Upper lobe of left lung (tissue), 4 donors: ENCODE measurements around the gene MAPK8.

Source experiments
- EP300 ChIP-seq, 4 donors: sonication (generic); formaldehyde crosslinking; IDR thresholded peaks; one replicate each; pipeline ENCODE4 v1.5.1; 2017; ENCODE audit warnings: antibody characterized with exemption in 4 of 4, control low read depth in 2 of 4
- POLR2A ChIP-seq, 4 donors: fragments of 450-650 bp; IDR thresholded peaks; one replicate each; pipeline ENCODE4 v1.5.1; 2016 to 2017; ENCODE audit warnings: antibody characterized with exemption in 4 of 4, mild to moderate bottlenecking in 2 of 4
- POLR2AphosphoS5 ChIP-seq, 2 donors: sonication (generic); formaldehyde crosslinking; IDR thresholded peaks; one replicate each; pipeline ENCODE4 v1.5.1; 2017; ENCODE audit warnings: antibody characterized with exemption in 2 of 2
- TF ChIP-seq, protein P1 (sequence below), 6 experiments: fragments of 450-650 bp in 4 of 6; fragments of 200-600 bp in 2 of 6; sonication (generic) in 2 of 6; IDR thresholded peaks; one replicate each; pipeline ENCODE4 v1.5.1; 2016 to 2019; ENCODE audit warnings: antibody characterized with exemption in 6 of 6

DNA sequence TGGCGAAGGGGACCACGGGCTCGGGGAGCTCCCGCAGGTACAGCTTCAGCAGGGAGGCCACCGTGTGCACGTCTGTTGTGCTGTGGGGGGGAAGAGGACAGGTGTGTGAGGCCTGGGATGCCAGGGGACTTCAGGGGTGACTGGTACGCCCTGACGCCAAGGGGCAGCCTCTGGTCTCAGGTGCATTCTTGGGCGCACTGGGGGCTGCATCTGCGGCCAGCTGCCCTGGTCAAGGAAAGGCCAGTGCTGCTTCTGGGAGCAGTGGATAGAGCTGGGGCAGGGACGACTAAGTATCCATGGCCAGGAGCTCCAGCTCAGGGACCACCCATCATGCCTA is 148.5 kb downstream of the MAPK8 start:
- TF ChIP-seq, protein P1, sequence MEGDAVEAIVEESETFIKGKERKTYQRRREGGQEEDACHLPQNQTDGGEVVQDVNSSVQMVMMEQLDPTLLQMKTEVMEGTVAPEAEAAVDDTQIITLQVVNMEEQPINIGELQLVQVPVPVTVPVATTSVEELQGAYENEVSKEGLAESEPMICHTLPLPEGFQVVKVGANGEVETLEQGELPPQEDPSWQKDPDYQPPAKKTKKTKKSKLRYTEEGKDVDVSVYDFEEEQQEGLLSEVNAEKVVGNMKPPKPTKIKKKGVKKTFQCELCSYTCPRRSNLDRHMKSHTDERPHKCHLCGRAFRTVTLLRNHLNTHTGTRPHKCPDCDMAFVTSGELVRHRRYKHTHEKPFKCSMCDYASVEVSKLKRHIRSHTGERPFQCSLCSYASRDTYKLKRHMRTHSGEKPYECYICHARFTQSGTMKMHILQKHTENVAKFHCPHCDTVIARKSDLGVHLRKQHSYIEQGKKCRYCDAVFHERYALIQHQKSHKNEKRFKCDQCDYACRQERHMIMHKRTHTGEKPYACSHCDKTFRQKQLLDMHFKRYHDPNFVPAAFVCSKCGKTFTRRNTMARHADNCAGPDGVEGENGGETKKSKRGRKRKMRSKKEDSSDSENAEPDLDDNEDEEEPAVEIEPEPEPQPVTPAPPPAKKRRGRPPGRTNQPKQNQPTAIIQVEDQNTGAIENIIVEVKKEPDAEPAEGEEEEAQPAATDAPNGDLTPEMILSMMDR (IDR thresholded peaks at IDR 0.05) = no peak
- TF ChIP-seq POLR2AphosphoS5 (IDR thresholded peaks at IDR 0.05) (no peak), POLR2A (IDR thresholded peaks at IDR 0.05) (no peak), EP300 (IDR thresholded peaks at IDR 0.05) (no peak)
